ENCODE measurements around the gene TMEM267. TPM values are rescaled to one million over a fixed set of nuclear protein-coding genes. Genes with fewer than 3 reads are reported as not detected.
"Not testable (repeated sequence)": the region's sequence is repeated elsewhere in the genome, so short reads cannot be mapped to it uniquely, and the experiment has no call there.

TMEM267 gene
- total RNA-seq, 1 donor from 2014 or later = 17.9 TPM

DNA sequence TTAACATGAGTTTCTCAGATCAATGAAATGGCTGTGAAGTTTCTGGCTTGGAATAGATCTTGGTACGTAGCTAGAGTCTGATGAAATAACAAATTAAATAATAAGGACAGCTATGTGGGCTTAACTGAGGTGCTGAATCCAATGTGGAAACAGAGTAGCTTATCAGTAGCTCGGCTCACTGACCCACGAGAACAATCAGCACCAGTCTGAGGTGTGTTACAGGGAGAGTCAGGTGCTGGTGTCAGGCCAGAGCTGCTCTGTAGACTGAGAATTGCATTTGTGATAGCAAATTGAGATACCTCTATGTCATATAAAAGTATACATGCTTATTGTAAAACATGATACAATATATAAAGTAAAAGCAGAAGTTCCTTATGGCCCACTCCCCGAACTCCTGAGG is 50.3 kb downstream of the TMEM267 start:
- H3K36me3 ChIP-seq (ENCODE audit: control insufficient read depth, insufficient read depth, low read length) = no peaks in the 10 kb centered on the region
- no peak overlapping the region for H3K4me3 ChIP-seq (ENCODE audit: low read depth, low read length)
- H3K27me3 ChIP-seq (ENCODE audit: control insufficient read depth, insufficient read depth, low read length) = no peaks in the 10 kb centered on the region
- TF ChIP-seq CTCF (IDR thresholded peaks at IDR 0.05; ENCODE audit: insufficient read depth, low read length, poor library complexity, severe bottlenecking) = no peak
- DNase-seq (ENCODE audit: low read depth) = no peak

DNA sequence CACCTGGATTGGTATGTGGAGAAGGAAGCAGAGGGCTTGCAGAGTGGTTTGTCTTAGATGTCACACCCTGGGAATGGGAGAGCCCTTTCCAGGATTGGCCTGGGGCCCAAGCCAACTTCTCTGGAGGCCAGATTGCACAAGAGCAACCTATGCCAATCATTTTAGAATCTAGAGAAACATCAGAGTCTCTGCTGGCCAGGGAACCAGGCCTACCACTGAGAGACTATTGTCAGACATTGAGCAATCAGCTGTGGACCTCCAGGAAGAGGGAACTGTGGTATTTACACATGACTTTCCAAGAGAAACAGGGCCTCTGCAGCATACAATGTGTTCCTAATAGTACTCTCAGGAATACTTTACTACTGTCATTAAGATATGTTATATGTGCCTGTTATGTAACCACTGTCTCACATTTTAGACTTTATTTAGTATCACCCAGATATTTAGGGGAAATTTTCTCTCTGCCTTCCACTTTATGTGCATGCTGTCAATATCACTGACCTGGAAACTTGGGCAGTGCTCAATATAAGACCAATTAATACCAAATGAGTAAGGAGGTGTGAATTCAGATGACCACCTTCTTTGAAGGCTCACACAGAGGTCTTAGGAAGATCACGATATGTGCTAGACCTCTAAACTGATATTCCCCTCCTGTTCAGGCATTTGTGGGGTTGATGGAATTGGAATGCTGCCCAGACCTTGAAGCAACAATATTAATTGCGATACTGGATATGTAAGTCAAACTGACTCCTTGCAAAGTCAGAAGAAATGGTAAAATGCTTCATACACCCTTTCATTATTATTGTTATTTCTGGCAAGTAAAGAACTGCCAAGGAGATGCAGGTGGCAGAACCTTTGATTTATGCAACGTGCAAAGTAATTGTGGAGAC is 50.9 kb downstream of the TMEM267 start:
- TF ChIP-seq CTCF (IDR thresholded peaks at IDR 0.05; ENCODE audit: insufficient read depth, low read length, poor library complexity, severe bottlenecking) = no peak
- DNase-seq (ENCODE audit: low read depth) = peak; percentile 72
- no peaks in the 10 kb centered on the region for H3K36me3 ChIP-seq (ENCODE audit: control insufficient read depth, insufficient read depth, low read length)
- no peaks in the 10 kb centered on the region for H3K27me3 ChIP-seq (ENCODE audit: control insufficient read depth, insufficient read depth, low read length)
- H3K4me3 ChIP-seq (ENCODE audit: low read depth, low read length) = no peak overlapping the region

GRCh38 chr5:43429706-43430105 is 54.0 kb downstream of the TMEM267 start:
- no peaks in the 10 kb centered on the region for H3K27me3 ChIP-seq (ENCODE audit: control insufficient read depth, insufficient read depth, low read length)
- H3K36me3 ChIP-seq (ENCODE audit: control insufficient read depth, insufficient read depth, low read length) = no peaks in the 10 kb centered on the region
- TF ChIP-seq CTCF (IDR thresholded peaks at IDR 0.05; ENCODE audit: insufficient read depth, low read length, poor library complexity, severe bottlenecking) = no peak
- no peak for DNase-seq (ENCODE audit: low read depth)
- H3K4me3 ChIP-seq (ENCODE audit: low read depth, low read length) = no peak overlapping the region

- Histone ChIP-seq H3K36me3 (ENCODE audit: control insufficient read depth, insufficient read depth, low read length) (no peaks in the 10 kb centered on the region), H3K4me3 (ENCODE audit: low read depth, low read length) (no peak overlapping the region), H3K27me3 (ENCODE audit: control insufficient read depth, insufficient read depth, low read length) (no peaks in the 10 kb centered on the region)
- TF ChIP-seq CTCF (IDR thresholded peaks at IDR 0.05; ENCODE audit: insufficient read depth, low read length, poor library complexity, severe bottlenecking) = no peak
- no peak for DNase-seq (ENCODE audit: low read depth)
Measured at GRCh38 chr5:43429016-43429415, 54.6 kb downstream of the TMEM267 start.

DNA sequence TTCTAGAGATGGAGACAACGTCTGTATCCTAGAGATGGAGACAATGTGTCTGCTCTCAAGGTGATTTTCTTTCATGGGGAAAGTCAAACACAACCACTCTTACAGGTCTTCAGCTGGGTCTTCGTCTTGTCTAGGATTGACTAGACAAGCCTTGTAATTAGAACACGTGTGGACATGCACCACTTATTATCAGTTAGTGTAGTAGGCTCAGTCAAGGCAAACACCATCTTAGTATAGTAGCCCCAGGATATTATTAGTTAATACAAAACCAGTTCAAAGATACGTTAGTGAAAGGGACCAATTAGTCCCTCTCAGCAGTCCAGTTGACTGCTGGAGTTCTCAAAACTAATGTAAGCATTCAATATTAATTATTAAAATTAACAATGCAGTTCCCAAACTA is 56.4 kb downstream of the TMEM267 start:
- DNase-seq (ENCODE audit: low read depth) = no peak
- no peak for TF ChIP-seq CTCF (IDR thresholded peaks at IDR 0.05; ENCODE audit: insufficient read depth, low read length, poor library complexity, severe bottlenecking)
- no peaks in the 10 kb centered on the region for H3K36me3 ChIP-seq (ENCODE audit: control insufficient read depth, insufficient read depth, low read length)
- no peaks in the 10 kb centered on the region for H3K27me3 ChIP-seq (ENCODE audit: control insufficient read depth, insufficient read depth, low read length)
- no peak overlapping the region for H3K4me3 ChIP-seq (ENCODE audit: low read depth, low read length)

DNA sequence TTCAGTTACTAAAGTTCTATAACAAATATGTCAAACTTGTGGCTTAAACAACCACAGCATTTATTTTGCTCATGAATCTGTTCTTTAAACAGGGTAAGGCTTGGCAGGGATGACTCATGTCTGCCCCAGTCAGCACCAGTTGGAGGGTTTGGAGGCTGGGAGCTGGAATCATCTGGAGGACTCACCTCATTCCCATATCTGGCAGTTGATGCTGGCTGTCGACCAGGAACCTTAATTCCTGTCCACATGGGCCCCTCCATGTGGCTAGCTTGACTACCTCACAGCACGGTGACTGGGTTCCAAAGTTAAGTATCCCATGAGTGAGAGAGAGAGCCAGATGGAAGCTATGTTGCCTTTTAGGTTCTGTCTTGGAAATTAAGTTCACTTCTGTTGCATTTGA is 57.7 kb downstream of the TMEM267 start:
- H3K27me3 ChIP-seq (ENCODE audit: control insufficient read depth, insufficient read depth, low read length) = no peaks in the 10 kb centered on the region
- no peak for TF ChIP-seq CTCF (IDR thresholded peaks at IDR 0.05; ENCODE audit: insufficient read depth, low read length, poor library complexity, severe bottlenecking)
- no peak overlapping the region for H3K4me3 ChIP-seq (ENCODE audit: low read depth, low read length)
- DNase-seq (ENCODE audit: low read depth) = peak; percentile 54
- H3K36me3 ChIP-seq (ENCODE audit: control insufficient read depth, insufficient read depth, low read length) = no peaks in the 10 kb centered on the region

DNA sequence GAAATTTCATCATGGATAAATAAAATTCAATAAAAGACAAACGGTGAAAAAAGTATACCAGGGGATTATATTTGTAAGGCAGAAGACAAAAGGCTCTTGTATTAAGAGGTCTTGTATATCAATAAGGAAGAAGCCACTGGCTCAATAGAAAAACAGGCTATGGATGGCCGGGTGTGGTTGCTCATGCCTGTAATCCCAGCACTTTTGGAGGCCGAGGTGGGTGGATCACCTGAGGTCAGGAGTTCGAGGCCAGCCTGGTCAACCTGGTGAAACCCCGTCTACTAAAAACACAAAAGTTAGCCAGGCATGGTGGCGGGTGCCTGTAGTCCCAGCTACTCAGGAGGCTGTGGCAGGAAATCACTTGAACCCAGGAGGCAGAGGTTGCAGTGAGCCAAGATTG is 60.6 kb downstream of the TMEM267 start:
- not testable (repeated sequence) for DNase-seq (ENCODE audit: low read depth); H3K36me3 ChIP-seq (ENCODE audit: control insufficient read depth, insufficient read depth, low read length); H3K4me3 ChIP-seq (ENCODE audit: low read depth, low read length); H3K27me3 ChIP-seq (ENCODE audit: control insufficient read depth, insufficient read depth, low read length)
